SK-N-SH (cell line): Measurements from ENCODE around the gene CLEC2D. TPM values are rescaled to one million over a fixed set of nuclear protein-coding genes. Genes with fewer than 3 reads are reported as not detected.
"Not testable (repeated sequence)": the region's sequence is repeated elsewhere in the genome, so short reads cannot be mapped to it uniquely, and the experiment has no call there.

Experiments
- CTCF ChIA-PET: fragments of 300-600, 350-600 bp; formaldehyde crosslinking; extraction: SDS; loops from one replicate; lab custom pipeline; 2021; lab: Yijun Ruan, JAX
- POLR2A ChIA-PET: fragments of 350-600 bp; sonication (Branson Sonifier 250); formaldehyde crosslinking; extraction: SDS; loops from one replicate; lab custom pipeline; 2020; ENCODE audit warnings: antibody characterized with exemption, inconsistent platforms; lab: Yijun Ruan, JAX
- DNase-seq: peaks from one replicate; pipeline ENCODE4 v3.0.0; 2012
- H2AFZ ChIP-seq: fragments of 200-600 bp; sonication (generic); 2 replicates; pipeline ENCODE4 v1.8.1; 2016; ENCODE audit warnings: antibody characterized with exemption, mild to moderate bottlenecking, low read depth
- H3F3A ChIP-seq: fragments of 200-600 bp; sonication (generic); replicated peaks from 2 replicates; pipeline ENCODE3; 2016; ENCODE audit warnings: antibody characterized with exemption, mild to moderate bottlenecking; ENCODE audit not compliant: insufficient read depth
- H3K27ac ChIP-seq, 2 experiments: fragments of 200-500 bp in 1 of 2; fragments of 200-600 bp in 1 of 2; sonication (Bioruptor generic) in 1 of 2; sonication (generic), shearing (Covaris generic) in 1 of 2; 2 replicates each; pipeline versions ENCODE4 v1.5.1 to v1.6.1; 2014 to 2016; ENCODE audit warnings: low read depth in 2 of 2, inconsistent platforms in 1 of 2, low read length in 1 of 2, mild to moderate bottlenecking in 1 of 2, mixed read lengths in 1 of 2
- H3K27me3 ChIP-seq: fragments of 200-600 bp; sonication (generic), shearing (Covaris generic); 2 replicates; pipeline ENCODE4 v1.6.1; 2016; ENCODE audit warnings: mixed run types; ENCODE audit not compliant: insufficient read depth
- H3K36me3 ChIP-seq, 2 experiments: fragments of 200-500 bp in 1 of 2; fragments of 200-600 bp in 1 of 2; sonication (Bioruptor generic) in 1 of 2; sonication (generic) in 1 of 2; replicated peaks in 1 of 2; 2 replicates each; pipeline versions ENCODE3 to v1.5.1; 2014 to 2016; ENCODE audit warnings: low read length in 1 of 2, mild to moderate bottlenecking in 1 of 2; ENCODE audit not compliant: insufficient read depth in 2 of 2, control insufficient read depth in 1 of 2
- H3K4me1 ChIP-seq, 2 experiments: fragments of 200-500 bp in 1 of 2; fragments of 200-600 bp in 1 of 2; sonication (Bioruptor generic) in 1 of 2; sonication (generic), shearing (Covaris generic) in 1 of 2; 2 replicates each; pipeline versions ENCODE4 v1.5.1 to v1.6.1; 2014 to 2016; ENCODE audit warnings: low read depth in 1 of 2, low read length in 1 of 2, mixed run types in 1 of 2; ENCODE audit not compliant: insufficient read depth in 2 of 2, control insufficient read depth in 1 of 2
- H3K4me2 ChIP-seq: fragments of 200-600 bp; sonication (generic), shearing (Covaris generic); 2 replicates; pipeline ENCODE4 v1.6.1; 2017; ENCODE audit warnings: mixed run types
- H3K4me3 ChIP-seq, 2 experiments: fragments of 200-500 bp in 1 of 2; fragments of 200-600 bp in 1 of 2; sonication (Bioruptor generic) in 1 of 2; sonication (generic), shearing (Covaris generic) in 1 of 2; 2 replicates each; pipeline versions ENCODE4 v1.5.1 to v1.8.1; 2014 to 2016; ENCODE audit warnings: low read depth in 2 of 2, inconsistent platforms in 1 of 2, low read length in 1 of 2, mild to moderate bottlenecking in 1 of 2, mixed read lengths in 1 of 2, moderate library complexity in 1 of 2
- H3K79me2 ChIP-seq: fragments of 200-600 bp; sonication (generic); 2 replicates; pipeline ENCODE4 v1.8.1; 2017; ENCODE audit warnings: mild to moderate bottlenecking; ENCODE audit not compliant: insufficient read depth
- H3K9ac ChIP-seq: fragments of 200-600 bp; sonication (generic); 2 replicates; pipeline ENCODE4 v1.6.1; 2017; ENCODE audit warnings: mixed run types
- H3K9me2 ChIP-seq: fragments of 200-600 bp; sonication (generic); 2 replicates; pipeline ENCODE4 v1.6.1; 2017; ENCODE audit warnings: mixed run types
- H3K9me3 ChIP-seq: fragments of 200-600 bp; sonication (generic); 2 replicates; pipeline ENCODE4 v1.6.1; 2017; ENCODE audit warnings: mixed run types, mild to moderate bottlenecking, moderate library complexity
- H4K20me1 ChIP-seq: fragments of 200-600 bp; sonication (generic); 2 replicates; pipeline ENCODE4 v1.6.1; 2017; ENCODE audit warnings: mild to moderate bottlenecking, mixed run types; ENCODE audit not compliant: insufficient read depth
- TAF1 ChIP-seq: IDR thresholded peaks from 2 replicates; pipeline ENCODE4 v1.6.1; 2012; ENCODE audit warnings: low read depth, mild to moderate bottlenecking, low read length, moderate library complexity, borderline replicate concordance
- WGBS: methylation state at CpG from one replicate; pipeline ENCODE4 v1.1.6; 2017; ENCODE audit warnings: low lambda C conversion rate; 5-methylcytosine and 5-hydroxymethylcytosine counted together
- polyA plus RNA-seq, 3 experiments: library from polyadenylated mRNA; depleted of rRNA; stranded (reverse); fragments of >200 nt; gene quantifications; 2 replicates each; pipeline ENCODE4 v1.2.3, GENCODE V29; 2012
- TF ChIP-seq, protein P1 (sequence below): fragments of 200-600 bp; sonication (generic); IDR thresholded peaks from 2 replicates; pipeline ENCODE4 v1.6.1; 2017; ENCODE audit warnings: antibody characterized with exemption, mild to moderate bottlenecking, moderate library complexity
- TF ChIP-seq, protein P2 (sequence below): fragments of 150-350 bp; IDR thresholded peaks from 2 replicates; pipeline ENCODE4 v1.6.1; 2016; ENCODE audit warnings: mild to moderate bottlenecking, low read depth, low read length

CLEC2D gene
- polyA plus RNA-seq, 1 of the 3 experiments (the other 2 are of a cell fraction) = 0.81 TPM

DNA sequence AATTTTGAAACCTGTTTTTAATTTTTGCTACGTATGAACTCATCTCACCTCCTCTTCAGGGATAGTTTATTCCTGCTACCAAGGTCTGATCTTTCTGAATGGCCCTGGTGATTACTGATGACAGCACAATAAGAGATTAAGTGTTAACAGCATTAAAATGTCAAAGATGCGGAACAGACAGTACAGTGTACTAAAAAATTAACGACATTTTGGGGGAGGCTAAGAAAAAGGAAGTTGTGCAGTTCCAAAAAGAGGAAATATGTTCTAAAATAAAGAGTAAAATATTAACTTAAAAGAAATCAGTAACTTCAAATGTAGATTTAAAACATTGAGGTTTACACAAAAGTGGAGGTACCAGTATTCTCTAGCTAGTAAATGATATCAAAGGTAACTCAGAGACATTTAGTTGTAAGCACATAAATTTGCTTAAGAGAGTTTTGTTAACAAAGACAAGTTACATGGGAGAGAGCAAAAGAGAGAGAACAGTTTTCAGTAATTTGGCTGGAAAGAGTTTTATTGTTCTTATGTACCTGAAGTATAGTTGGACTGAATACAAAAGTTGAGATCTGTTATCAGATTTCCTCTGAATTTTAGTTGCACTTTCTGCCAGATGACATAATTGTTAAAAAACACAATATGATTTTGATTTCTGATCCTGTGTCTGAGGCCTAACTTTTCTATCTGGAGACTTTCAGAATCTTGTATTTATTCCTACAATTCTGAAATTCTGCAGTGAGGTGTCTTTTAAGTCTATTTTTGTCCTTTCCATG, 67.6 kb downstream of the CLEC2D start:
- H3K4me1 ChIP-seq = no peaks in the 10 kb centered on the region
- 19% methylated on average over 3 of the region's 3 CpGs for WGBS
- TF ChIP-seq, protein P1, sequence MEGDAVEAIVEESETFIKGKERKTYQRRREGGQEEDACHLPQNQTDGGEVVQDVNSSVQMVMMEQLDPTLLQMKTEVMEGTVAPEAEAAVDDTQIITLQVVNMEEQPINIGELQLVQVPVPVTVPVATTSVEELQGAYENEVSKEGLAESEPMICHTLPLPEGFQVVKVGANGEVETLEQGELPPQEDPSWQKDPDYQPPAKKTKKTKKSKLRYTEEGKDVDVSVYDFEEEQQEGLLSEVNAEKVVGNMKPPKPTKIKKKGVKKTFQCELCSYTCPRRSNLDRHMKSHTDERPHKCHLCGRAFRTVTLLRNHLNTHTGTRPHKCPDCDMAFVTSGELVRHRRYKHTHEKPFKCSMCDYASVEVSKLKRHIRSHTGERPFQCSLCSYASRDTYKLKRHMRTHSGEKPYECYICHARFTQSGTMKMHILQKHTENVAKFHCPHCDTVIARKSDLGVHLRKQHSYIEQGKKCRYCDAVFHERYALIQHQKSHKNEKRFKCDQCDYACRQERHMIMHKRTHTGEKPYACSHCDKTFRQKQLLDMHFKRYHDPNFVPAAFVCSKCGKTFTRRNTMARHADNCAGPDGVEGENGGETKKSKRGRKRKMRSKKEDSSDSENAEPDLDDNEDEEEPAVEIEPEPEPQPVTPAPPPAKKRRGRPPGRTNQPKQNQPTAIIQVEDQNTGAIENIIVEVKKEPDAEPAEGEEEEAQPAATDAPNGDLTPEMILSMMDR = no peak
- TF ChIP-seq TAF1 = no peak
- TF ChIP-seq, protein P2, sequence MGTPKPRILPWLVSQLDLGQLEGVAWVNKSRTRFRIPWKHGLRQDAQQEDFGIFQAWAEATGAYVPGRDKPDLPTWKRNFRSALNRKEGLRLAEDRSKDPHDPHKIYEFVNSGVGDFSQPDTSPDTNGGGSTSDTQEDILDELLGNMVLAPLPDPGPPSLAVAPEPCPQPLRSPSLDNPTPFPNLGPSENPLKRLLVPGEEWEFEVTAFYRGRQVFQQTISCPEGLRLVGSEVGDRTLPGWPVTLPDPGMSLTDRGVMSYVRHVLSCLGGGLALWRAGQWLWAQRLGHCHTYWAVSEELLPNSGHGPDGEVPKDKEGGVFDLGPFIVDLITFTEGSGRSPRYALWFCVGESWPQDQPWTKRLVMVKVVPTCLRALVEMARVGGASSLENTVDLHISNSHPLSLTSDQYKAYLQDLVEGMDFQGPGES = no peak
- no peak for DNase-seq
- H3F3A ChIP-seq = no peaks in the 10 kb centered on the region
- H3K27me3 ChIP-seq = peaks cover 32% of the 10 kb centered on the region; the same call in 1 of the 2 replicates
- H3K4me2 ChIP-seq = no peak overlapping the region
- H4K20me1 ChIP-seq = no peaks in the 10 kb centered on the region
- ChIA-PET CTCF (interaction anchor here (1.0 kb wide), 1 partner anchor 13 kb away, joined by 5 read pairs; no protein-coding TSS in a partner anchor), POLR2A (no interaction called here)
- H3K36me3 ChIP-seq = no peaks in the 10 kb centered on the region
- H3K4me3 ChIP-seq = no peak overlapping the region
- no peak overlapping the region for H2AFZ ChIP-seq
- no peaks in the 10 kb centered on the region for H3K79me2 ChIP-seq
- H3K9me2 ChIP-seq = no peaks in the 10 kb centered on the region
- no peak overlapping the region for H3K27ac ChIP-seq
- no peaks in the 10 kb centered on the region for H3K9me3 ChIP-seq
- H3K9ac ChIP-seq = no peak overlapping the region

DNA sequence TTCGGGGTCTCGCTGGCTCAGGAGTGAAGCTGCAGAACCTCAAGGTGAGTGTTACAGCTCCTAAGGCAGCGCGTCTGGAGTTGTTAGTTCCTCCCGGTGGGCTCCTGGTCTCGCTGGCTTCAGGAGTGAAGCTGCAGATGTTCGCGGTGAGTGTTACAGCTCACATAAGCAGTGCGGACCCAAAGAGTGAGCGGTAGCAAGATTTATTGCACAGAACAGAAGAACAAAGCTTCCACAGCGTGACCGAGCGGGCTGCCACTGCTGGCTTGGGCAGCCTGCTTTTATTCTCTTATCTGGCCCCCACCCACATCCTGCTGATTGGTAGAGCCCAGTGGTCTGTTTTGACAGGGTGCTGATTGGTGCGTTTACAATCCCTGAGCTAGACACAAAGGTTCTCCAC, 69.4 kb downstream of the CLEC2D start:
- peak overlapping the region; percentile 78; the same call in 1 of the 2 replicates for H3K4me2 ChIP-seq
- DNase-seq, H3K36me3 ChIP-seq, POLR2A ChIA-PET, H3F3A ChIP-seq, H3K4me1 ChIP-seq, H4K20me1 ChIP-seq, H3K9ac ChIP-seq, H3K4me3 ChIP-seq, H3K9me2 ChIP-seq, H3K79me2 ChIP-seq, H3K9me3 ChIP-seq, H3K27ac ChIP-seq: not testable (repeated sequence)
- H3K27me3 ChIP-seq = peaks cover 40% of the 10 kb centered on the region; the same call in 1 of the 2 replicates
- WGBS = 52% methylated on average over 8 of the region's 14 CpGs
- peak overlapping the region; percentile 83; the same call in 1 of the 2 replicates for H2AFZ ChIP-seq
- CTCF ChIA-PET = interaction anchor here (4.5 kb wide), 1 partner anchor 11 kb away, joined by 30 read pairs; no protein-coding TSS in a partner anchor

DNA sequence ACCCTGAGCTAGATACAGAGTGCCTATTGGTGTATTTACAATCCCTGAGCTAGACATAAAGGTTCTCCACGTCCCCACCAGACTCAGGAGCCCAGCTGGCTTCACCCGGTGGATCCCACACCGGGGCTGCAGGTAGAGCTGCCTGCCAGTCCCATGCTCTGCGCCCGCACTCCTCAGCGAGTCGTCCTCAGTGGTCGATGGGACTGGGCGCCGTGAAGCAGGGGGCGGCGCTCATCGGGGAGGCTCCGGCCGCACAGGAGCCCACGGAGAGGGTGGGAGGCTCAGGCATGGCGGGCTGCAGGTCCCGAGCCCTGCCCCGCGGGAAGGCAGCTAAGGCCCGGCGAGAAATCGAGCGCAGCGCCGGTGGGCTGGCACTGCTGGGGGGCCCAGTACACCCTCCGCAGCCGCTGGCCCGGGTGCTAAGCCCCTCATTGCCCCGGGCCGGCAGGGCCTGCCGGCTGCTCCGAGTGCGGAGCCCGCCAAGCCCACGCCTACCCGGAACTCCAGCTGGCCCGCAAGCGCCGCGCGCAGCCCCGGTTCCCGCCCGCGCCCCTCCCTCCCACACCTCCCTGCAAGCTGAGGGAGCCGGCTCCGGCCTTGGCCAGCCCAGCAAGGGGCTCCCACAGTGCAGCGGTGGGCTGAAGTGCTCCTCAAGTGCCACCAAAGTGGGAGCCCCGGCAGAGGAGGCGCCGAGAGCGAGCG, 70.0 kb downstream of the CLEC2D start:
- H3K36me3 ChIP-seq, H4K20me1 ChIP-seq, H3K79me2 ChIP-seq, DNase-seq, H3K9me3 ChIP-seq, H3K4me1 ChIP-seq, H3F3A ChIP-seq, H3K9me2 ChIP-seq, POLR2A ChIA-PET, H3K27ac ChIP-seq, H3K9ac ChIP-seq: not testable (repeated sequence)
- H3K27me3 ChIP-seq = peaks cover 42% of the 10 kb centered on the region; the same call in 1 of the 2 replicates
- H3K4me3 ChIP-seq = peak overlapping the region; percentile 40 to 65
- WGBS = 13% methylated on average over 13 of the region's 54 CpGs
- CTCF ChIA-PET = interaction anchor here (1.0 to 4.5 kb wide), 2 partner anchors 10 to 408 kb away, joined by 3 to 30 read pairs; no protein-coding TSS in a partner anchor
- peak overlapping the region; percentile 83 for H2AFZ ChIP-seq
- peak overlapping the region; percentile 78 for H3K4me2 ChIP-seq
